NCI-H1092 (cell line): ENCODE data around the gene HGD.
"Not testable (repeated sequence)": the region's sequence is repeated elsewhere in the genome, so short reads cannot be mapped to it uniquely, and the experiment has no call there.

Experiments
- DNase-seq: peaks from one replicate; lab custom pipeline; 2025; lab: John Stamatoyannopoulos, UW

HGD gene

DNA sequence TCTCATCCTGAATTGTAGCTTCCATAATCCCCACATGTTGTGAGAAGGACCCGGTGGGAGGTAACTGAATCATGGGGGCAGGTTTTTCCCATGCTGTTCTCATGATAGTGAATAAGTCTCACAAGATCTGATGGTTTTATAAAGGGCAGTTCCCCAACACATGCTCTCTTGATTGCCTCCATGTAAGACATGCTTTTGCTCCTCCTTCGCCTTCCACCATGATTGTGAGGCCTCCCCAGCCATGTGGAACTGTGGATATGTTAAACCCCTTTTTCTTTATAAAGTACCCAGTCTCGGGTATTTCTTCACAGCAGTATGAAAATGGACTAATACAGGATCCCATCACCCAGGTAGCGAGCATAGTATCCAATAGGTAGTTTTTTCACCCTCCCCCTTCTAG lies 43.2 kb downstream of the HGD start:
- DNase-seq, result not testable (repeated sequence)

DNA sequence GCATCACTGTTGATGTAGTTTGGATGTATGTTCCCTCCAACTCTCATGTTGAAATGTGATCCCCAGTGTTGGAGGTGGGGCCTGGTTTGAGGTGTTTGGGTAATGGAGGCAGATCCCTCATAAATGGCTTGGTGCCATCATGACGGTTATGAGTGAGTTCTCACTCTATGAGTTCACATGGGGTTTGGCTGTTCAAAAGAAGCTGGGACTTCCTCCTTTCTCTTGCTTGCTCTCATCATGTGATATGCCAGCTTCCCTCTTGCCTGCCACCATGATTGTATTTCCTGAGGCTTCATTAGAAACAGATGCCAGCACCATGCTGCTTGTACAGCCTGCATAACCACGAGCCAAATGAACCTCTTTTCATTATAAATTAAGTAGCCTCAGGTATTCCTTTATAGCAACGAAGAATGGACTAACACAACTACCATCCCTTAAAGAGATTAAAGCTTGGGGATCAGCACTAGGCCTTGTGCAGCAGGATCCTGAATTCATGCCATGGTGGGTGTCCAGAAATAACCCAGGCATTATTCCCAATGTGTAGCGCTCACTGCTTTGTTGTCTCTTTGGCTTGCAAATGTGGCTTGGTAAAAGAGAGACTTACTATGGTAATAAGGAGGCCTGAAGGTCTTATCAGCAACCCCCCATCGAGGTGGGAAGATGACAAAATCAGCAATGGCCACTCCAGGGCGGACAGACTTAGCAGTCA lies 44.0 kb downstream of the HGD start:
- DNase-seq, result no peak

DNA sequence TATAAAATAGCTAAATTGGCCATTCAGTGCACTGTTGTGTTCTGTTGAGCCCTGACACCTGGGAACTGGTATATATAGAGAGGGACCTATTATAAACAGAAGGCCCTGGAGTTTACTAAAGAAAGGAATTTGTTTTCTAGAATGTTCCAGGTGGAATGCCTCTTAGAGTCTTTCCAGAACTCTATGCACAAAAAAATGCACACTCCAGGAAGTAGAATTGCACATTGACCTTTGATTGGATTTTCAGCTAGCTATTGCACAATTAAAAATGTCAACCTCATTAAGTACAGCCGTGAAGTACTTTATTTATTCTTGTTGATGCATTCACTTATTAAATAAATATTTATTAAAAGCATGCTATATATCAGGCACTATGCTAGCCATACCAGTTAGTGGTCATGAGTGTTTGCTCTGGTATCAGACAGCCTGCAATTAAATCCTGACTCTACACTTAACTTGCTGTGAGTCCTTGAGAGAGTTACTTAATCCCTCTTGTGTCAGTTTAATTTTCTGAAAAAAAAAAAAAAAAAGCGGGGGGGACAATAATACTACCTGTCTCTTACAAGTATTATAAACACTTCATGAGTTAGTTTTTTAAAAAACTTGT lies 45.1 kb downstream of the HGD start:
- no peak for DNase-seq

DNA sequence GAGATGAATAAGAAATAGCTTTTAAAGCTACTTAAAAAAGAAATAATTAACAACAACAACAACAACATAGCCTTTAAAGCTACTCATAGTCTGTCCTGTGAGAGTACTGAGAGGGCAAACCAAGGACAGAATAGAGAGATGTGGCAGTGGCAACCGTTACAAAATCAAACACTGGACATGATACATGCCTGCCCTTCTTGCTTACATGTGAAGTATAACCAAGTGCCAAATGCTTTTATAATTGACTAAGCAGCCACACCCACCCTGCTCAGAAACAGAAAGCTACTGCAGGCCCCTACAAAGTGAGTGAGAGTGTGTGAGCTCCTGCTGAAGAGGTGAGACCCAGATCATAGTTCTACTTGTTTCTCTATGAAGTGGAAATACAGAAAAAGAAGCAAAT lies 47.5 kb downstream of the HGD start:
- no peak for DNase-seq

DNA sequence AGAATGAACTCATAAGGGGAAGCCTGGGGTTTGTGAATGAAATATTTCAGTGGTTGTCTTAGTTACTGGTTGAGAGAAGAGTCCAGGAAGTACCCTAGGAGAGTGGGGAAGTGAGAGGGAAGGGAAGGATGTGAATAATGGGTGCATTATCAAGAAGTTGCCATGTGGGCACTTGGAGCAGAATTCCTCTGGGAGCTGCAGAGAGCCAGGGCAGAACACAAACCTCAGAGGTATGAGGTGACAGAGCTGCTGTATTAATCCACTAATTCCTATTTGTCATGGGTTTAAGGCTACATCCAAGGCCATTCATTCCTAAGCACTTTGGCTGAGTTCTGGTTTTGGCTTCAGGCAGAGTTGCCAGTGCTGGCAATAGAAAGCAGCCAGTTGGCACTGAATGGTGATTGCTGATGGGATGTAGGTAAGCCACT lies 56.9 kb downstream of the HGD start:
- DNase-seq, result no peak

DNA sequence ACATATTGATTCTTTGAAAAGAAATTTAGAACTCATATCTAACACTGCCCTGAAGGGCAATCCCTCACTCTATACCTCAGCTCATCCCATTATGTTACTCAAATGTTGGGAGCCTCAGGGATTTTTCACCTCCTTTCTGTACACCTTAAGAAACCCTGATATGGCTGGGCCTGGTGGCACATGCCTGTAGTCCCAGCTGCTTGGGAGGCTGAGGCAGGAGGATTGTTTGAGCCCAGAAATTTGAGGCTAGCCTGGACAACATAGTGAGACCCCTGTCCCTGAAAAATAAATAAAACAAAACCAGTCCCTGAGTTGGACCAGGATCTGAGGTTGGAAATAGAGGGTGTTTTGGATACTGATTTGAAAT lies 58.3 kb downstream of the HGD start:
- no peak for DNase-seq

DNA sequence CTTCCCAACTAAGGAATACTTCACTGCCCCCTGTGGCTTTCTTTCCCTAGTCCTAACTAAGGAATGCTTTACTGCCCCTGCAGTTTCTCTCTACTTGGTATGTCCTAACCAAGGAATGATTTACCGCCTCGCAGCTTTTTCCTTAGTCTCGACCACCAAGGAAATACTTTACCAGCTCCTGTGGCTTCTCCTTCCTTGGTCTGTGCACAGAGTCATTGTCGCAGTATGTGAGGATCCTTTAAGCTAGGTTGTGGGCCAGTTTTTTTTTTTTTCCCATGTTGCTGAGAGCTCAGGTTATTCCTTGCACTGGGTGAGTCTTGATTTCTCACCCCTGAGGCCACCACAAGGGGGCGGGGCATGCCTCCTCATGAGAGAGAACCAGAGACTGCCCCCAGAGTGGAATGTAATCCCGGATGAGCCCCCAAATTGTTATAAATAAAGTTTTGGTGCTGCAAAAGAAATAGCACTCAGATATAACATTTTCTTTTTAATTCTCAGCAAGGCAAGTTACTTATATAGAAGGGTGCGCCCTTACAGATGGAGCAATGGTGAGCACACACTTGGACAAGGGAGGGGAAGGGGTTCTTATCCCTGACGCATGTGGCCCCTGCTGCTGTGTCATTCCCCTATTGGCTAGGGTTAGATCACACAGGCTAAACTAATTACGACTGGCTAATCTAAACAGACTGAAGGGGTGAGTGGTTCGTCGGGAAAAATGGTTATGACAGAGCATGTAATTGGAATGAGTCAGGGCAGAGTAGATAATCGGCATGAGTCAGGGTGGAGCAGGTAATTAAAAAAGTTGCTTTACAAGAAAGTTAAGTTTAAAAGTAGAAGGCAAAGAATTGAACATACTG lies 58.9 kb downstream of the HGD start:
- DNase-seq, result no peak

DNA sequence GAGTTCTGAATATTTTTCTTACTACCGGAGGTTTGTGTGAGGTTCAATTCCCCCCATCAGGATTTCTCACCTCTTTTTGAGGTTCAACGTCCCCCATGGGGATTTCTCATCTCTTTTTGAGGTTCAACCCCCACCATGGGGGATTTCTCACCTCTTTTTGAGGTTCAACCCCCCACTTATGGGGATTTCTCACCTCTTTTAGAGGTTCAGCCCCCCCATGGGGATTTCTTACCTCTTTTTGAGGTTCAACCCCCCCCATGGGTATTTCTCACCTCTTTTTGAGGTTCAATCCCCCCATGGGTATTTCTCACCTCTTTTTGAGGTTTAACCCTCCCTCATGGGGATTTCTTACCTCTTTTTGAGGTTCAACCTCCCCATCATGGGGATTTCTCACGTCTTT lies 59.6 kb downstream of the HGD start:
- DNase-seq, result no peak

DNA sequence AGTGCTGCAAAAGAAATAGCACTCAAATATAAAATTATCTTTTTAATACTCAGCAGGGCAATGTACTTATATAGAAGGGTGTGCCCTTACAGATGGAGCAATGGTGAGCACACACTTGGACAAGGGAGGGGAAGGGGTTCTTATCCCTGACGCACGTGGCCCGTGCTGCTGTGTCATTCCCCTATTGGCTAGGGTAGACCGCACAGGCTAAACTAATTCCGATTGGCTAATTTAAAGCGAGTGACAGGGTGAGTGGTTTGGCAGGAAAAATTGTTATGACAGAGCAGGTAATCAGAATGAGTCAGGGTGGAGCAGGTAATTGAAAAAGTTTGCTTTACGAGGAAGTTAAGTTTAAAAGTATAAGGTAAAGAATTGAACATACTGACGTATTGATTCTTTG lies 65.3 kb downstream of the HGD start:
- DNase-seq, result not testable (repeated sequence)

DNA sequence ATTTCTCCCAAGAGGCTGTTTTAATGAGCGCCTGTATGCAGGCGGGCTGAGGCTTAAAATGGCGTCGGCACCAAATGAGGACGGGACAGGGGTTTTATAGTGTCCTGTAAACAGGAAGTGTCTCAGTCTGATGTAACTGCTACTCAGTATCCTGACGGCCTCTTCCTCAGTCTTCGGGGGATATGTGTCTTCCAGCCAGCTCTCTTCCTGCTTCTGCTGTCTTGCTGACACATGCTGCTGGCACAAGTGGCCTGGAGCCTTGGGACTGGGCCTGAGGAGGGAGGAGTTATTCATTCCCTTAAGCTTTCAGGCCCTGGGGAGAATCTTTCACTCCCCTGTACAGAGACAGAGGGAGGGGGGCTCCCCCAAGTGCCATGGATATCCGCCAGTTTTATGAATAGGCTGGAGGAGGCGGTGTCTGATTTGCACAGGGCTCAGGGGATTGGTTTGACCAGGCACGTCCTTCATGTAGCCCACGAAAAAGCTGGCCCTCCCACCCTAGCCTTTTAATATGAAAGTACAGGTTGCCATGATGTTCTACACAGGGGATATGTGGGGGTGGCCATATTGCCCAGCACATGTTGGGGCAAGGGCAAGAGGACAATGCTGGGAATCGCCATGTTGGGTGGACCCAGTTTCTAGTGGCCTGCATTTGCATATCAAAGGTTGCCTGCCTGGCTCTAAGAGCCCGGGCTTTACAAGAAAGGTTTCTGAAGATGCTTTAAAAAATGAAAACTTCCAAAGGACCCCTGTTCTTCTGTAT lies 66.0 kb downstream of the HGD start:
- DNase-seq, result no peak

DNA sequence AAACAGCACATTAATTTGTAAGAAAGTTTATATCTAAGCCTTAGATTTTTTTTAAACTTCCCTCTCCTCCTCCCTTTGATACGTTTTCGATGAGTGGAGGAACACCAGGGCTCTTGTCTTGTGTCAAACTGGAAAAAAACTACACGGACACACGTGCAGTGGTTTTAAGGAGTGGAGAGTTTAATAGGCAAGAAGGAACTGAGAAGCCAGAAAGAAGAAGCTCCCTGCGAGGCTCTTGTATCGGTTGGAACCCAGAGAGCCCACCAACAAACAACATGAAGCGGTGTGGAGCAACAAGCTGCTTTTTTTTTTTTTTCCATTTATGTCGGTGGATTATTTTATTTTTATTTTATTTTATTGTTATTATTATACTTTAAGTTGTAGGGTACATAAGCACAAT lies 67.3 kb downstream of the HGD start:
- no peak for DNase-seq

DNA sequence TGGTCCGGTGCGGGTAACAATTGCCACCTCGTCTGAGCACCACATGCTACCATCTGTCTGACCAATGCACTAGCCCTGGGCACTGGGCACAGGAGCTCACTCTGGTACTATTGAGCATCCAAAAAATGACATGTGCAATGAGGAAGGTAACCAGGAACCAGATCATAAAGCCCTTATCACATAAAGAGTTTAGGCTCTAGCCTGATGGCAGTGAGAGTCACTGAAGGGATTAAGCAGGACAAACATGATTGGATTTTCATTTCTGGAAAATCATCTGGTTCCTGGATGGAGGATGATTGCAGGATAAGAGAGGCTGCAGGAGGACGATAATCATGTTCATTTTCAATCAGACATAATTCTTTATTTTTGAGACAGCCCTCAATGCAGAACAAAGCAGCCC lies 73.5 kb downstream of the HGD start:
- no peak for DNase-seq

DNA sequence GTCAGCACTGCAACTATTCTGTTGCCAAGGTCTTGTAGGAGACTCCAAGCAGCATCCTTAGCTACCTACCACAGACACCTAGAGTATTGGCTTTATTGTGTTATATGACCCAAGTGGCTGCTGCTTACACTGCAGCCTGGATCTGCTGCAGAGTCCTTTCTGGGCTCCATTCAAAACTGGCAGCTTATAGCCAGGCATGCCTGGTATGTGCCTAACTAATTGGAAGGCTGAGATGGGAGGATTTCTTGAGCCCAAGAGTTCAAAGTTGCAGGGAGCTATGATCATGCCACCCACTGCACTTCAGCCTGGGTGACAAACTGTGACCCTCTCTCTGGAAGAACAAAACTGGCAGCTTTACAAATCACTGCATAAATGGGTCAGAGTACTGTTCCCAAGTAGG lies 77.3 kb downstream of the HGD start:
- DNase-seq, result no peak

DNA sequence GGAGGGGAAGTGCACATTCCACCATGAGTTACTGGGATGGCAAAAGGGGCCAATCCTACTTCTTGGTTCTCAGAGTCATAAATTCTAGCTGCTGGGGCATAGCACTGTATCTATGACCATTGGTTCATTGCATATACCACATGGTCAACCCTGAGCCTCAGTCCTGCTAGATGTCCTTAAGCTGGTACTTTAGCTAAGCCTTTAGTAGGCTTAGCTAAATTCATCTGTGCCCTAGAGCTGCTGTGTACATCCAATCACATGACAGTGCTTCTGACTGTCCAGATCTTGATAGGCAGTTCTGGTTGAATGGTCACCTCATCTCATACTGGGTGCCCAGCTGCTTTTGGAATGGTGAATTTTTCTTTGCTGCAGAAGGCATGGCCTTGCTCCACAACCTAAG lies 77.7 kb downstream of the HGD start:
- DNase-seq, result no peak

DNA sequence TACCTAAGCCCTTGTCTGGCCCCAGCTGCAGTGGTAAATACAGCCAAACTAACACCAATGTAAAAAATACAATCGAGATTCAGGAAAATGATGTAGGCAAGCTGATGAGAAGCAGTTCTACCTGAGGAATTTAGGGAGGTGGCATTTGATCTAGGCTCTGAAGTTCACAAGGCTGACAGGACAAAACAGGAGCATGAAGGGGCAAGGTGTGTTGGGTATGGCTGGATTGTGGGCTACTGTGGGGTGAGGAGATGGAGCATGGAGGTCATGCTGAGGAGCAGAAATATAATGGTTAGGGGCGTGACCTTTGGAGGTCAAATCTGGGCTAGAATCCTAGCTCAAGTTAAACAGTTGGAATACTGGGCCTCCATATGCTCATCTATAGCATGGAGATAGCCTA lies 79.4 kb downstream of the HGD start:
- DNase-seq, result no peak

DNA sequence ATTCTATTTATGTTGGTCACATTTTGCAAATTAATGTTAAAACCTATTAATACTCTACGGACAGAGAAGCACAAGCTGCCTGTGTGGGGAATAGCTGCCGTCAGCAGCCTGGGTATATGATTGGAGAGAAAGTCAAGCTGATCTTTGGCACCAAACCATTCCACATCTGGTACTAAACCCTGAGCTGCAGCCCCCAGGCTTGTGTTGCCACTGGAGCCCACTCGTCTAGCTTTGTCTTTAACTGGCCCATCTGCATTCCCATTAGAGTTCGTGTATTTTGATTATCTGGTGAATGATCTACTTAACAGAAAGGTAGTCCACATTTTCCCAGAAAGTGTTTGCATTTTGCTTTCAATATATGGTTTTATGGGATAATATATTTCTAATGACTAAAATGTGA lies 80.5 kb downstream of the HGD start:
- no peak for DNase-seq

DNA sequence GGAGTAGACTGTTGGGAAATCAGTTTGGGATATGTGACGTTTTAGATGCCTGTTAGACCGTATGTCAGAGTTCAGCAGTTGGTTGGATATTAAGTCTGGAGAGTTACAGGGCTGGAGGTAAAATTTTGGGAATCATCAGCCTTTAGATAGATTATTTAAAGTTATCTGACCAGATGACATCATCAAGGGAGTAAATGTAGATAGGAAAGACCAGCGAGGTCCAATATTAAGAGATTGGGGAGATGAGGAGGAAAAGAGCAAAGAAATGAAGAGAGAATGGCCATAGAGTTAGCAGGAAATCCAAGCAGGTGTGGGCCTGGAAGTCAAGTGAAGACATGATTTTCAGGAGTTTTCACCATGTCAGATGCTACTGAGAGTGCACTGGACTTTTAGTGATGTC lies 82.8 kb downstream of the HGD start:
- DNase-seq, result no peak

DNA sequence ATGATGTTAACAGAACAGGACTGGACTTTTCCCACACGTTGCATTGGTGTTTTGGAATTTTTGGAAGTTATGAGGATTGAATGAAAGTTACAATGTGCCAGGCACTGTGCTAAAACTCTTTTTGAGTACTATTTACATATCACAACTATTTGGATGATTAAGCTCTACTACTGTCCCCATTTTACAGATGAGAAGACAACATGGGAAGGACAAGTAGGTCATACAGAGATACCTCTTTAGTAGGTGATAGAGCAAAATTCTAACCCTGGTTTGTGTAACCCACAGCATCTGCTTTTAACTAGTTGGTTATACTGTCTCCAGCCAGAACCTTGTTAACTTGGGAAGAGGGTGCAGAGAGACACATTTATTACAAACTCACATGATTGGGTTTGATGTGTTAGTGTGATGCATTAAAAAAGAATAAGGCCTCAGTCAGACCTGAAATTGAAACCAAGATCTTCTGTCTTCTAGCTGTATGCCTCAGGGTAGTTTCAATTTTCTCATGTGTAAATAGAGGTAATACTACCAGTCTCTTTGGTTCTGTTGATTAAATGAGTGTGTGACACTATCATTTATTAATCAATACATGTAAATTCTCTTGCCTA lies 84.5 kb downstream of the HGD start:
- DNase-seq, result no peak

DNA sequence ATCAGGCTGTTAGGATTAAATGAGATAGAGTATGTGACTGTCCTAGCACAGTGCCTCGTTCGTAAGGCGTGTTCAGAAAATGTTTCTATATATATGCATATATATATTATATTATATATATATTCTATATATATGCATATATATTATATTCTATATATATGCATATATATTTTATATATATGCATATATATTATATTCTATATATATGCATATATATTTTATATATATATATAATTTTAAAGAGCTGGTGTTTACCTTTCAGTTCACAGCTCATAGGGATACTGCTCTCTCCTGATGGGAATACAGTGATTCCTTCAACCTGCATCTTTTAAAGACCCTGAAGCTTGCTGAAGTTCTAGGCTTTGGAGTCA lies 85.2 kb downstream of the HGD start:
- no peak for DNase-seq

DNA sequence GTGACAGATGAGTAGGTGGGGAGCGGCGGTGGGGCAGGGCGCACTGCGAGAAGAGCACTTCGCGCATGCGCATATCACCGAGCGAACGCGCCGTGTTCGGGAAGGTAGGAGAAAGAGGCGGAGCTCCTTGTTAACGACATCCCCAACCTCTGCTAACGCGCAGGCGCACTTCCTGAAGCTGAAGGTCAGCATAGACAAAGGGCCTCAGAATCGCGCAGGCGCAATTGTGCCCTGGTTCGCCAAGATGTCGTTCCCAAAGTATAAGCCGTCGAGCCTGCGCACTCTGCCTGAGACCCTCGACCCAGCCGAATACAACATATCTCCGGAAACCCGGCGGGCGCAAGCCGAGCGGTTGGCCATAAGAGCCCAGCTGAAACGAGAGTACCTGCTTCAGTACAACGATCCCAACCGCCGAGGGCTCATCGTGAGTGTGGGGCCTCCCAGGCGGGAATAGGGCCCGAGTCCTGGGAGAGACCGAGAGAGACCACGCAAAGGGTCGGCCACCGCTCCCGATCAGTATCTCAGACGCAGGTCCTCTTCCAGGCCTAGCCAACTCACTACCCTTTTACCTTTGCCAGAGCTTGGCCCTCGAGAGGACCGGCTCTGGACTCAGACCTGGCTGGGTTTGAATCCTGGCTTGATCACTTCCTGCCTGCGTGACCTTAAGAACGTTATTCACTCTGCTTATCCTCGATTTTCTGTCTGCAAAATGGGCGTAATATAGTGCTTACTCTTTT lies 85.8 kb downstream of the HGD start, which contains the start of gene NDUFB4:
Gene NDUFB4 (plus strand): TSS at position 221 of the 737 bp plus-strand sequence. CDS start 24 bp downstream, at position 245.
- DNase-seq, result peak; percentile 99

DNA sequence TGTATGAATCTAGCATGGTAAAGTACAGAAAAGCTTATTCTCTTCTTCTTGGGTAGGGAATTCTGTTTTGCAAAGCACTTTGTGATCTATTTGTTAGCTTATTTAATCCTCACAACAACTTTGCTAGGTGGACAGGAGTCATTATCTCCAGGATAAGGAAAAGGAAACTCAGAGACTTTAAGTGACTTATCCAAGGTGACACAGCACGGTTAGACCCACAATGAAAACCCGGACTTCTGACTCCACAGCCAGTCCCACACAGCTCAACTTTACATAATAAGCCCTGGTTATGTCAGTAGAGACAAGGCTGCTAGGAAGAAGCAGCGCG lies 86.3 kb downstream of the HGD start:
- DNase-seq, result no peak
